HepG2 (cell line): ENCODE measurements around the gene IL1RAPL1. TPM values are rescaled to one million over a fixed set of nuclear protein-coding genes. Genes with fewer than 3 reads are reported as not detected.

ENCODE experiments used
- ATAC-seq: fragments of 200-7000 bp; cut with Tn5 transposase; 3 replicates; pipeline ENCODE4 v1.9.1; 2020; ENCODE audit warnings: mild to moderate bottlenecking, moderate library complexity
- BruUV-seq: library from RNA; stranded (reverse); fragments of 400-500 nt; replicated peaks from 2 replicates; lab custom pipeline; 2021; lab: Mats Ljungman, UMichigan
- CTCF ChIA-PET: fragments of 300-600 bp; formaldehyde crosslinking; extraction: SDS; loops from one replicate; lab custom pipeline; 2021; ENCODE audit warnings: low total read pairs, inconsistent platforms, low intra/inter-chr PET ratio; lab: Yijun Ruan, JAX
- POLR2A ChIA-PET: fragments of 350-600 bp; sonication (Branson Sonifier 250); formaldehyde crosslinking; loops from one replicate; lab custom pipeline; 2020; ENCODE audit warnings: antibody characterized with exemption, inconsistent platforms; lab: Yijun Ruan, JAX
- DNase-seq: peaks from one replicate; pipeline ENCODE4 v3.0.0-alpha.2; 2015; ENCODE audit warnings: low spot score
- FAIRE-seq: peaks from 3 replicates; lab custom pipeline; 2011; peaks lifted over from hg19 to GRCh38; lab: Jason Lieb, UNC
- H2AFZ ChIP-seq: one replicate; pipeline ENCODE4 v1.6.1; 2011; ENCODE audit warnings: low read length, inconsistent platforms
- H3K27ac ChIP-seq: fragments of 300-600 bp; 3 replicates; pipeline ENCODE4 v1.8.0; 2011; ENCODE audit warnings: mixed run types, mild to moderate bottlenecking, mixed read lengths, low read length, inconsistent platforms; ENCODE audit not compliant: insufficient read depth; ENCODE audit errors: extremely low read length
- H3K27me3 ChIP-seq, 2 experiments: fragments of 200-600 bp in 1 of 2; 2 replicates in 1 of 2; 3 replicates in 1 of 2; pipeline versions ENCODE4 v1.6.0 to v1.8.0; 2011; ENCODE audit warnings: low read length in 2 of 2, mild to moderate bottlenecking in 2 of 2, moderate library complexity in 2 of 2, inconsistent platforms in 1 of 2; ENCODE audit not compliant: insufficient read depth in 2 of 2, control insufficient read depth in 1 of 2
- H3K36me3 ChIP-seq, 2 experiments: fragments of 200-600 bp in 1 of 2; replicated peaks in 1 of 2; 2 replicates in 1 of 2; 3 replicates in 1 of 2; pipeline versions ENCODE4 v1.5.1 to v1.8.0; 2011; ENCODE audit warnings: low read length in 2 of 2, inconsistent platforms in 1 of 2; ENCODE audit not compliant: insufficient read depth in 2 of 2, control insufficient read depth in 1 of 2
- H3K4me1 ChIP-seq: 2 replicates; pipeline ENCODE4 v1.5.1; 2012; ENCODE audit warnings: low read length, inconsistent platforms; ENCODE audit not compliant: insufficient read depth
- H3K4me2 ChIP-seq: 2 replicates; pipeline ENCODE4 v1.6.0; 2011; ENCODE audit warnings: low read depth, low read length, inconsistent platforms
- H3K4me3 ChIP-seq, 3 experiments: fragments of 200-600 bp in 1 of 3; sonication (generic), shearing (Covaris generic) in 1 of 3; replicated peaks in 1 of 3; 2 replicates each; pipeline ENCODE4 v1.5.1; 2011 to 2016; ENCODE audit warnings: low read length in 3 of 3, inconsistent platforms in 2 of 3, low read depth in 2 of 3, mild to moderate bottlenecking in 2 of 3, control low read depth in 1 of 3, mixed read lengths in 1 of 3; ENCODE audit not compliant: insufficient read depth in 1 of 3
- H3K79me2 ChIP-seq: one replicate; pipeline ENCODE4 v1.6.1; 2011; ENCODE audit warnings: low read length, inconsistent platforms; ENCODE audit not compliant: insufficient read depth
- H3K9ac ChIP-seq: 2 replicates; pipeline ENCODE4 v1.6.0; 2011; ENCODE audit warnings: mild to moderate bottlenecking, low read depth, low read length, inconsistent platforms; ENCODE audit not compliant: insufficient read depth
- H3K9me3 ChIP-seq: 2 replicates; pipeline ENCODE4 v1.5.1; 2012; ENCODE audit warnings: mild to moderate bottlenecking, low read length
- H4K20me1 ChIP-seq: 2 replicates; pipeline ENCODE4 v1.6.0; 2011; ENCODE audit warnings: inconsistent platforms, mild to moderate bottlenecking, low read length, moderate library complexity; ENCODE audit not compliant: insufficient read depth
- CSRNP2 ChIP-seq: sonication (generic); formaldehyde crosslinking; conservative IDR thresholded peaks from 2 replicates; pipeline ENCODE4 v1.8.0; 2022; ENCODE audit warnings: low read depth, missing genetic modification reagents
- NR3C1 ChIP-seq: sonication (generic); formaldehyde crosslinking; IDR thresholded peaks from 2 replicates; pipeline ENCODE4 v1.4.0; 2020; ENCODE audit warnings: missing genetic modification reagents
- ZBTB33 ChIP-seq: sonication (generic); formaldehyde crosslinking; IDR thresholded peaks from 2 replicates; pipeline ENCODE4 v1.4.0; 2020; ENCODE audit warnings: missing genetic modification reagents
- ZNF205 ChIP-seq: IDR thresholded peaks from 2 replicates; pipeline ENCODE4 v1.6.1; 2018; ENCODE audit warnings: missing biosample characterization, missing genetic modification reagents
- ZNF704 ChIP-seq: sonication (generic); formaldehyde crosslinking; IDR thresholded peaks from 2 replicates; pipeline ENCODE4 v1.8.1; 2023; ENCODE audit warnings: mild to moderate bottlenecking, inconsistent platforms, moderate library complexity, missing genetic modification reagents, borderline replicate concordance
- WGBS: methylation state at CpG from one replicate; pipeline ENCODE4 v1.1.6; 2017; ENCODE audit warnings: low lambda C conversion rate; 5-methylcytosine and 5-hydroxymethylcytosine counted together
- in situ Hi-C: cut with HindIII; loops from 2 replicates; pipeline ENCODE4 v1.10.0; 2017; ENCODE audit warnings: low pct_unique_long_range_greater_than_20kb; ENCODE audit not compliant: extremely low pct_ligation_motif_present
- intact Hi-C: fragments of 100-400 bp; cut with micrococcal nuclease; formaldehyde crosslinking; loops from one replicate; pipeline ENCODE4 v1.10.0; 2022; ENCODE audit not compliant: unreplicated experiment
- polyA plus RNA-seq, 8 experiments: library from polyadenylated mRNA; depleted of rRNA in 3 of 8; stranded (reverse) in 7 of 8; unstranded in 1 of 8; fragments of >200 nt; fragmentation: Illumina TruSeq in 4 of 8; extraction: Trizol in 4 of 8; gene quantifications; 2 replicates each; pipeline versions ENCODE4 v1.2.1 to v1.2.3, GENCODE V29; 2011 to 2016; ENCODE audit warnings: low read depth in 4 of 8, missing spikeins in 1 of 8, mixed read lengths in 1 of 8; ENCODE audit not compliant: insufficient read depth in 1 of 8
- total RNA-seq, 5 experiments: library from RNA; depleted of rRNA; stranded (reverse); fragments of >200 nt; fragmentation: Illumina TruSeq; extraction: Trizol; gene quantifications; 2 replicates each; pipeline ENCODE4 v1.2.3, GENCODE V29; 2016; ENCODE audit warnings: low read depth in 1 of 5

Gene IL1RAPL1
- total and polyA plus RNA-seq, 2 of the 13 experiments (the other 11 are each of a cell fraction or from before 2014, with no cell fraction given), result 0.04 TPM; not detected in 1

GRCh38 chrX:29215251-29215650 is 628.0 kb downstream of the IL1RAPL1 start (continued):
- TF ChIP-seq ZBTB33 (CRISPR knock-in tag), result no peak

- intact Hi-C loops (no loop called here), in situ Hi-C loops (no loop called here)
- no peak for TF ChIP-seq ZNF704 (CRISPR knock-in tag)
- no peak for TF ChIP-seq NR3C1 (CRISPR knock-in tag)
- TF ChIP-seq ZNF205 (CRISPR knock-in tag), result no peak
- TF ChIP-seq CSRNP2 (CRISPR knock-in tag), result no peak
- ATAC-seq, result no peak
- Histone ChIP-seq H3K36me3 (no peaks in the 10 kb centered on the region), H3K9me3 (no peaks in the 10 kb centered on the region), H3K4me1 (no peaks in the 10 kb centered on the region), H3K9ac (no peak overlapping the region), H3K79me2 (no peaks in the 10 kb centered on the region), H2AFZ (no peak overlapping the region), H3K27ac (no peak overlapping the region), H3K4me2 (no peak overlapping the region), H3K4me3 (no peak overlapping the region), H3K27me3 (no peaks in the 10 kb centered on the region), H4K20me1 (no peaks in the 10 kb centered on the region)
- WGBS, result 56% methylated on average over 2 of the region's 2 CpGs
- DNase-seq, result no peak
- BruUV-seq, result no TSS peak
- CTCF ChIA-PET, result no interaction called here
- no peak for FAIRE-seq
- POLR2A ChIA-PET, result no interaction called here
Measured at GRCh38 chrX:29225670-29226069, 638.4 kb downstream of the IL1RAPL1 start.
